SK-N-SH treated with all-trans-retinoic acid at 6 μM for 48 hours (cell line): ENCODE data around the gene VOPP1.

Experiments
- ARNTL ChIP-seq: fragments of 450-650 bp; formaldehyde crosslinking; IDR thresholded peaks from 2 replicates; pipeline ENCODE4 v1.5.0; 2020; ENCODE audit warnings: low read depth, mild to moderate bottlenecking, moderate library complexity, borderline replicate concordance
- BACH2 ChIP-seq: fragments of 250-450 bp; sonication (Bioruptor Pico); IDR thresholded peaks from 2 replicates; pipeline ENCODE4 v1.9.0; 2021; ENCODE audit warnings: mild to moderate bottlenecking, borderline replicate concordance
- ESRRG ChIP-seq: fragments of 250-450 bp; sonication (Bioruptor Pico); IDR thresholded peaks from 2 replicates; pipeline ENCODE4 v1.6.1; 2021; ENCODE audit warnings: mild to moderate bottlenecking
- GLIS3 ChIP-seq: fragments of 250-450 bp; sonication (Bioruptor Pico); IDR thresholded peaks from 2 replicates; pipeline ENCODE4 v1.5.0; 2020; ENCODE audit warnings: mild to moderate bottlenecking, moderate library complexity
- ISL1 ChIP-seq: fragments of 250-450 bp; sonication (Bioruptor Pico); IDR thresholded peaks from 2 replicates; pipeline ENCODE4 v2.1.2; 2022; ENCODE audit warnings: mild to moderate bottlenecking, moderate library complexity
- RARB ChIP-seq: fragments of 250-450 bp; sonication (Bioruptor Pico); IDR thresholded peaks from 2 replicates; pipeline ENCODE4 v1.8.0; 2021; ENCODE audit warnings: mild to moderate bottlenecking, moderate library complexity
- SNAI2 ChIP-seq: fragments of 250-450 bp; sonication (Bioruptor Pico); IDR thresholded peaks from 2 replicates; pipeline ENCODE4 v1.5.0; 2020; ENCODE audit warnings: mild to moderate bottlenecking, moderate library complexity
- ZC3H10 ChIP-seq: fragments of 250-450 bp; sonication (Bioruptor Pico); IDR thresholded peaks from 2 replicates; pipeline ENCODE4 v1.5.1; 2021; ENCODE audit warnings: mild to moderate bottlenecking, moderate library complexity
- ZFP30 ChIP-seq: fragments of 450-650 bp; formaldehyde crosslinking; IDR thresholded peaks from 2 replicates; pipeline ENCODE4 v1.5.0; 2022; ENCODE audit warnings: mild to moderate bottlenecking, moderate library complexity
- ZNF565 ChIP-seq: fragments of 450-650 bp; formaldehyde crosslinking; conservative IDR thresholded peaks from 2 replicates; pipeline ENCODE4 v1.5.0; 2020; ENCODE audit warnings: low read depth, mild to moderate bottlenecking, moderate library complexity
- ZNF8 ChIP-seq: fragments of 450-650 bp; formaldehyde crosslinking; IDR thresholded peaks from 2 replicates; pipeline ENCODE4 v1.5.0; 2020; ENCODE audit warnings: mild to moderate bottlenecking, moderate library complexity
- TF ChIP-seq, protein P1 (sequence below): fragments of 250-450 bp; sonication (Bioruptor Pico); IDR thresholded peaks from 2 replicates; pipeline ENCODE4 v1.5.1; 2020; ENCODE audit warnings: low read depth, mild to moderate bottlenecking, moderate library complexity
- TF ChIP-seq, protein P2 (sequence below): fragments of 250-450 bp; sonication (Bioruptor Pico); IDR thresholded peaks from 2 replicates; pipeline ENCODE4 v1.8.0; 2020; ENCODE audit warnings: mild to moderate bottlenecking, moderate library complexity, borderline replicate concordance
- TF ChIP-seq, protein P3 (sequence below): fragments of 250-450 bp; sonication (Bioruptor Pico); IDR thresholded peaks from 2 replicates; pipeline ENCODE4 v1.5.0; 2020; ENCODE audit warnings: mild to moderate bottlenecking, moderate library complexity

DNA sequence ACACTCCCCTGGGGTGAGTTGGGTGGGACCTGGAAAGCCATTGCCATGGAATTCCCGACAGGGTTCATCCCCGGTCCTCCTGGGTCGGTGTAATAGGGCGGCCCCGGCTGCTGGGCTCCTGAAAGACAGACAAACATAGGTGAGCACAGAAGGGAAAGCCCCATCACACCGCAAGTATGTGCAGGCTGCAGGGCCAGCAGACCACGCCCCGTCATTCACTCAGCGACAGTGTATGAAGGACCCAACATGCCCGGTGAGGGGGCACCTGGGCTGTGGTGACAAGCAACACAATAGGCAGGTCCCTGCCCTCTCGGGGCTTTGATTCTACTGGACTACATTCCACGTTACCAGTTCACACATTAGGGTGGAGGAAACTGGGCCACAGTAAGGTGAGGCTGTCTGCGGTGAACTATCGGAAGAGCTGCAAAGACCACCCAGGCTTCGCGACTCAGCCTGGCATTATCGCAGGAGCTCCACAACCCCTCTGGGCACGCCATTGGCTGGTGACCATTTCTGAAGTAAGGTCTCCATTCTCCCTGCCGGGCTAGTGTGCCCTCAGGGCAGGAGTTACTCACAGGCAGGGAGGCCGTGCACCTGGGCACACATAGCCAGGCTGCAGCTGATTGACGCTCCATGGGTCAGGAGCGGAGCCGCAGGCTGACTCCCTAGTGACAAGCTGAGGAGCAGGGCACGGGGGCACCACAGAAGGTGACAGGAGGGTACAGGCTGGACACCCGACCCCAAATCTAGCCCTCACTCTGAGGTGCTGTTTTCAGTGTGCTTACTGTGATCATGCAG is 99.2 kb downstream of the VOPP1 start:
- TF ChIP-seq, protein P1, sequence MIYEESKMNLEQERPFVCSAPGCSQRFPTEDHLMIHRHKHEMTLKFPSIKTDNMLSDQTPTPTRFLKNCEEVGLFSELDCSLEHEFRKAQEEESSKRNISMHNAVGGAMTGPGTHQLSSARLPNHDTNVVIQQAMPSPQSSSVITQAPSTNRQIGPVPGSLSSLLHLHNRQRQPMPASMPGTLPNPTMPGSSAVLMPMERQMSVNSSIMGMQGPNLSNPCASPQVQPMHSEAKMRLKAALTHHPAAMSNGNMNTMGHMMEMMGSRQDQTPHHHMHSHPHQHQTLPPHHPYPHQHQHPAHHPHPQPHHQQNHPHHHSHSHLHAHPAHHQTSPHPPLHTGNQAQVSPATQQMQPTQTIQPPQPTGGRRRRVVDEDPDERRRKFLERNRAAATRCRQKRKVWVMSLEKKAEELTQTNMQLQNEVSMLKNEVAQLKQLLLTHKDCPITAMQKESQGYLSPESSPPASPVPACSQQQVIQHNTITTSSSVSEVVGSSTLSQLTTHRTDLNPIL (CRISPR knock-in tag) = no peak
- TF ChIP-seq BACH2 = no peak
- TF ChIP-seq GLIS3 (CRISPR knock-in tag) = no peak
- no peak for TF ChIP-seq ZFP30 (CRISPR knock-in tag)
- TF ChIP-seq, protein P2, sequence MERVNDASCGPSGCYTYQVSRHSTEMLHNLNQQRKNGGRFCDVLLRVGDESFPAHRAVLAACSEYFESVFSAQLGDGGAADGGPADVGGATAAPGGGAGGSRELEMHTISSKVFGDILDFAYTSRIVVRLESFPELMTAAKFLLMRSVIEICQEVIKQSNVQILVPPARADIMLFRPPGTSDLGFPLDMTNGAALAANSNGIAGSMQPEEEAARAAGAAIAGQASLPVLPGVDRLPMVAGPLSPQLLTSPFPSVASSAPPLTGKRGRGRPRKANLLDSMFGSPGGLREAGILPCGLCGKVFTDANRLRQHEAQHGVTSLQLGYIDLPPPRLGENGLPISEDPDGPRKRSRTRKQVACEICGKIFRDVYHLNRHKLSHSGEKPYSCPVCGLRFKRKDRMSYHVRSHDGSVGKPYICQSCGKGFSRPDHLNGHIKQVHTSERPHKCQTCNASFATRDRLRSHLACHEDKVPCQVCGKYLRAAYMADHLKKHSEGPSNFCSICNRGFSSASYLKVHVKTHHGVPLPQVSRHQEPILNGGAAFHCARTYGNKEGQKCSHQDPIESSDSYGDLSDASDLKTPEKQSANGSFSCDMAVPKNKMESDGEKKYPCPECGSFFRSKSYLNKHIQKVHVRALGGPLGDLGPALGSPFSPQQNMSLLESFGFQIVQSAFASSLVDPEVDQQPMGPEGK = no peak
- no peak for TF ChIP-seq ESRRG (CRISPR knock-in tag)
- no peak for TF ChIP-seq ISL1 (CRISPR knock-in tag)
- TF ChIP-seq ARNTL (CRISPR knock-in tag) = no peak
- no peak for TF ChIP-seq ZNF8
- TF ChIP-seq, protein P3, sequence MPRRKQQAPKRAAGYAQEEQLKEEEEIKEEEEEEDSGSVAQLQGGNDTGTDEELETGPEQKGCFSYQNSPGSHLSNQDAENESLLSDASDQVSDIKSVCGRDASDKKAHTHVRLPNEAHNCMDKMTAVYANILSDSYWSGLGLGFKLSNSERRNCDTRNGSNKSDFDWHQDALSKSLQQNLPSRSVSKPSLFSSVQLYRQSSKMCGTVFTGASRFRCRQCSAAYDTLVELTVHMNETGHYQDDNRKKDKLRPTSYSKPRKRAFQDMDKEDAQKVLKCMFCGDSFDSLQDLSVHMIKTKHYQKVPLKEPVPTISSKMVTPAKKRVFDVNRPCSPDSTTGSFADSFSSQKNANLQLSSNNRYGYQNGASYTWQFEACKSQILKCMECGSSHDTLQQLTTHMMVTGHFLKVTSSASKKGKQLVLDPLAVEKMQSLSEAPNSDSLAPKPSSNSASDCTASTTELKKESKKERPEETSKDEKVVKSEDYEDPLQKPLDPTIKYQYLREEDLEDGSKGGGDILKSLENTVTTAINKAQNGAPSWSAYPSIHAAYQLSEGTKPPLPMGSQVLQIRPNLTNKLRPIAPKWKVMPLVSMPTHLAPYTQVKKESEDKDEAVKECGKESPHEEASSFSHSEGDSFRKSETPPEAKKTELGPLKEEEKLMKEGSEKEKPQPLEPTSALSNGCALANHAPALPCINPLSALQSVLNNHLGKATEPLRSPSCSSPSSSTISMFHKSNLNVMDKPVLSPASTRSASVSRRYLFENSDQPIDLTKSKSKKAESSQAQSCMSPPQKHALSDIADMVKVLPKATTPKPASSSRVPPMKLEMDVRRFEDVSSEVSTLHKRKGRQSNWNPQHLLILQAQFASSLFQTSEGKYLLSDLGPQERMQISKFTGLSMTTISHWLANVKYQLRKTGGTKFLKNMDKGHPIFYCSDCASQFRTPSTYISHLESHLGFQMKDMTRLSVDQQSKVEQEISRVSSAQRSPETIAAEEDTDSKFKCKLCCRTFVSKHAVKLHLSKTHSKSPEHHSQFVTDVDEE (CRISPR knock-in tag) = no peak
- no peak for TF ChIP-seq ZNF565 (CRISPR knock-in tag)
- no peak for TF ChIP-seq RARB
- TF ChIP-seq ZC3H10 (CRISPR knock-in tag) = no peak
- no peak for TF ChIP-seq SNAI2 (CRISPR knock-in tag)
